HL-60 (cell line): Measurements from ENCODE around the gene OXTR.

Experiments used
- GABPA ChIP-seq: IDR thresholded peaks from 2 replicates; pipeline ENCODE4 v1.6.1; 2012; ENCODE audit warnings: low read depth
- POLR2AphosphoS5 ChIP-seq: IDR thresholded peaks from 2 replicates; pipeline ENCODE4 v1.6.1; 2012; ENCODE audit warnings: low read depth
- SPI1 ChIP-seq: IDR thresholded peaks from 2 replicates; pipeline ENCODE4 v1.6.1; 2012; ENCODE audit warnings: low read depth, mild to moderate bottlenecking, borderline replicate concordance
- TF ChIP-seq, protein P1 (sequence below): IDR thresholded peaks from one replicate; pipeline ENCODE4 v1.5.1; 2011; ENCODE audit warnings: low read length, control low read depth, inconsistent platforms; ENCODE audit not compliant: insufficient read depth
- TF ChIP-seq, protein P2 (sequence below): IDR thresholded peaks from 2 replicates; pipeline ENCODE4 v1.6.1; 2012; ENCODE audit warnings: low read depth; ENCODE audit not compliant: insufficient replicate concordance

DNA sequence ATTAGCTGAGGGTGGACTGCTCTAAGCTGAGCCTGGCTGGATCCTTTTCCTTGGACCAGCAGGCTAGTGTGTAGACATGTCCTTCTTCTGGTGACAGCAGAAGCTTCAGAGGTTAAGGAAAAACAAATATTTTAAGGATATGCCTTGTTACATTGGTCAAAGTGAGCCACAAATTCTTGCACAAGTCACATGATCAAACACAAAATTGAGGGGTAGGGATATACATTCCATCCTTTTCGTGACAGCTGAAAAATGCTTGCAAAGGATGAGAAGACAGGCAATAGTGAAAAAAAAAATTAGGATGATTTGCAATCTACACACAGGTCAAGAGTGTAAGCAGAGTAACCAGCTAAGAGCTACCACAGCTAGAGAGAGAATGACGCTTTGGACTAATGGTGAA lies 21.1 kb upstream of the OXTR start:
- TF ChIP-seq, protein P1, sequence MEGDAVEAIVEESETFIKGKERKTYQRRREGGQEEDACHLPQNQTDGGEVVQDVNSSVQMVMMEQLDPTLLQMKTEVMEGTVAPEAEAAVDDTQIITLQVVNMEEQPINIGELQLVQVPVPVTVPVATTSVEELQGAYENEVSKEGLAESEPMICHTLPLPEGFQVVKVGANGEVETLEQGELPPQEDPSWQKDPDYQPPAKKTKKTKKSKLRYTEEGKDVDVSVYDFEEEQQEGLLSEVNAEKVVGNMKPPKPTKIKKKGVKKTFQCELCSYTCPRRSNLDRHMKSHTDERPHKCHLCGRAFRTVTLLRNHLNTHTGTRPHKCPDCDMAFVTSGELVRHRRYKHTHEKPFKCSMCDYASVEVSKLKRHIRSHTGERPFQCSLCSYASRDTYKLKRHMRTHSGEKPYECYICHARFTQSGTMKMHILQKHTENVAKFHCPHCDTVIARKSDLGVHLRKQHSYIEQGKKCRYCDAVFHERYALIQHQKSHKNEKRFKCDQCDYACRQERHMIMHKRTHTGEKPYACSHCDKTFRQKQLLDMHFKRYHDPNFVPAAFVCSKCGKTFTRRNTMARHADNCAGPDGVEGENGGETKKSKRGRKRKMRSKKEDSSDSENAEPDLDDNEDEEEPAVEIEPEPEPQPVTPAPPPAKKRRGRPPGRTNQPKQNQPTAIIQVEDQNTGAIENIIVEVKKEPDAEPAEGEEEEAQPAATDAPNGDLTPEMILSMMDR = no peak
- TF ChIP-seq GABPA (no peak), POLR2AphosphoS5 (no peak), SPI1 (no peak)
- TF ChIP-seq, protein P2, sequence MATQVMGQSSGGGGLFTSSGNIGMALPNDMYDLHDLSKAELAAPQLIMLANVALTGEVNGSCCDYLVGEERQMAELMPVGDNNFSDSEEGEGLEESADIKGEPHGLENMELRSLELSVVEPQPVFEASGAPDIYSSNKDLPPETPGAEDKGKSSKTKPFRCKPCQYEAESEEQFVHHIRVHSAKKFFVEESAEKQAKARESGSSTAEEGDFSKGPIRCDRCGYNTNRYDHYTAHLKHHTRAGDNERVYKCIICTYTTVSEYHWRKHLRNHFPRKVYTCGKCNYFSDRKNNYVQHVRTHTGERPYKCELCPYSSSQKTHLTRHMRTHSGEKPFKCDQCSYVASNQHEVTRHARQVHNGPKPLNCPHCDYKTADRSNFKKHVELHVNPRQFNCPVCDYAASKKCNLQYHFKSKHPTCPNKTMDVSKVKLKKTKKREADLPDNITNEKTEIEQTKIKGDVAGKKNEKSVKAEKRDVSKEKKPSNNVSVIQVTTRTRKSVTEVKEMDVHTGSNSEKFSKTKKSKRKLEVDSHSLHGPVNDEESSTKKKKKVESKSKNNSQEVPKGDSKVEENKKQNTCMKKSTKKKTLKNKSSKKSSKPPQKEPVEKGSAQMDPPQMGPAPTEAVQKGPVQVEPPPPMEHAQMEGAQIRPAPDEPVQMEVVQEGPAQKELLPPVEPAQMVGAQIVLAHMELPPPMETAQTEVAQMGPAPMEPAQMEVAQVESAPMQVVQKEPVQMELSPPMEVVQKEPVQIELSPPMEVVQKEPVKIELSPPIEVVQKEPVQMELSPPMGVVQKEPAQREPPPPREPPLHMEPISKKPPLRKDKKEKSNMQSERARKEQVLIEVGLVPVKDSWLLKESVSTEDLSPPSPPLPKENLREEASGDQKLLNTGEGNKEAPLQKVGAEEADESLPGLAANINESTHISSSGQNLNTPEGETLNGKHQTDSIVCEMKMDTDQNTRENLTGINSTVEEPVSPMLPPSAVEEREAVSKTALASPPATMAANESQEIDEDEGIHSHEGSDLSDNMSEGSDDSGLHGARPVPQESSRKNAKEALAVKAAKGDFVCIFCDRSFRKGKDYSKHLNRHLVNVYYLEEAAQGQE = no peak
